Body of pancreas (tissue), 4 donors: Measurements from ENCODE around the gene MTCH2. TPM values are rescaled to one million over a fixed set of nuclear protein-coding genes. Genes with fewer than 3 reads are reported as not detected.
A peak's percentile ranks its signal among the peaks of the same experiment; 100 is the strongest.

Experiments
- ATAC-seq: fragments of 150-250 bp; one replicate; pipeline ENCODE4 v1.9.1; 2016
- DNase-seq, 4 donors: peaks; one replicate each; pipeline ENCODE4 v3.0.0-alpha.2; 2019
- H3K27ac ChIP-seq, 4 donors: fragments of 200-600 bp; sonication (generic); 1 replicate in 3 of 4; 2 replicates in 1 of 4; pipeline versions ENCODE4 v1.5.1 to v1.6.1; 2016 to 2019; ENCODE audit warnings: mild to moderate bottlenecking in 1 of 4, mixed read lengths in 1 of 4, moderate library complexity in 1 of 4
- H3K27me3 ChIP-seq, 2 donors: fragments of 200-600 bp; sonication (generic); one replicate each; pipeline ENCODE4 v1.6.0; 2016; ENCODE audit warnings: mild to moderate bottlenecking in 1 of 2
- H3K36me3 ChIP-seq, 2 donors: fragments of 200-600 bp; sonication (generic); replicated peaks in 1 of 2; 2 replicates each; pipeline ENCODE4 v1.5.1; 2016; ENCODE audit warnings: low read depth in 2 of 2; ENCODE audit not compliant: insufficient read depth in 1 of 2
- H3K4me1 ChIP-seq: fragments of 200-600 bp; sonication (generic); one replicate; pipeline ENCODE4 v1.6.0; 2016
- H3K4me3 ChIP-seq, 2 donors: fragments of 200-600 bp; sonication (generic); 1 replicate in 1 of 2; 2 replicates in 1 of 2; pipeline ENCODE4 v1.5.1; 2016 to 2019
- H3K9me3 ChIP-seq, 3 donors: fragments of 200-600 bp; sonication (generic); 1 replicate in 2 of 3; 2 replicates in 1 of 3; pipeline ENCODE4 v1.5.1; 2016
- POLR2A ChIP-seq, 3 donors: fragments of 450-650 bp; IDR thresholded peaks; one replicate each; pipeline ENCODE4 v1.6.1; 2016; ENCODE audit warnings: antibody characterized with exemption in 3 of 3, mild to moderate bottlenecking in 2 of 3
- WGBS, 2 donors: methylation state at CpG; one replicate each; pipeline ENCODE4 v1.1.5; 2017; 5-methylcytosine and 5-hydroxymethylcytosine counted together
- intact Hi-C: fragments of 100-400 bp; cut with DNase I; formaldehyde crosslinking; loops from one replicate; pipeline ENCODE4 v1.15.1; 2023
- total RNA-seq, 2 donors: library from RNA; depleted of rRNA; stranded (reverse); fragments of >200 nt; gene quantifications; one replicate each; pipeline ENCODE4 v1.1.0, GENCODE V29; 2016
- TF ChIP-seq, protein P1 (sequence below), 7 experiments: fragments of 450-650 bp in 4 of 7; fragments of 200-600 bp in 3 of 7; sonication (generic) in 3 of 7; IDR thresholded peaks; one replicate each; pipeline ENCODE4 v1.5.1; 2016 to 2019; ENCODE audit warnings: antibody characterized with exemption in 7 of 7

The MTCH2 gene
- total RNA-seq, 2 donors from 2014 or later = 15.5 to 21.0 TPM

DNA sequence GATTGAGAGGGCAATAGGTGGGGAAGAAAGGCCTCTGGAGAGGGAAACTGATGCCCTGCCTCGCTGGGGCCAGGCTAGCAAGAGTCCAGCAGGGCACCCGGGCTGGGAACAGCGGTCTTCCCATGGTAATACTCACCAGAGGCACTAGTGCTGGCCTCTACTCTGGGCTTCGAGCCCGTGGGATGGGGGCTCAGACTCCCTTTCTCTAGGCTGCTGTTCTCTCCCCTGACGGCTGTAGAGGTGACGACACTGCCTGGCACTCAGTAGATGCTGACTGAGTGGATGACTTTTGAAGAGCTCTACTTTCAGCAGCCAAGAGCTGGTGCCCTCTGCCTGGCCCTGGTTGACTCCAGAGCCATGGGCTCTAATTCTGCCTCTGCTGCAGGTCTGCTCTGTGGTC is 47.3 kb downstream of the MTCH2 start:
- ATAC-seq (no peak), DNase-seq (no peak)
- intact Hi-C loops = no loop called here
- H3K27me3 ChIP-seq = peaks cover 0 to 26% of the 10 kb centered on the region in 2 donors
- peaks cover 13% of the 10 kb centered on the region for H3K4me1 ChIP-seq
- no peak overlapping the region for H3K27ac ChIP-seq
- no peaks in the 10 kb centered on the region for H3K9me3 ChIP-seq
- no peaks in the 10 kb centered on the region for H3K36me3 ChIP-seq
- TF ChIP-seq, protein P1, sequence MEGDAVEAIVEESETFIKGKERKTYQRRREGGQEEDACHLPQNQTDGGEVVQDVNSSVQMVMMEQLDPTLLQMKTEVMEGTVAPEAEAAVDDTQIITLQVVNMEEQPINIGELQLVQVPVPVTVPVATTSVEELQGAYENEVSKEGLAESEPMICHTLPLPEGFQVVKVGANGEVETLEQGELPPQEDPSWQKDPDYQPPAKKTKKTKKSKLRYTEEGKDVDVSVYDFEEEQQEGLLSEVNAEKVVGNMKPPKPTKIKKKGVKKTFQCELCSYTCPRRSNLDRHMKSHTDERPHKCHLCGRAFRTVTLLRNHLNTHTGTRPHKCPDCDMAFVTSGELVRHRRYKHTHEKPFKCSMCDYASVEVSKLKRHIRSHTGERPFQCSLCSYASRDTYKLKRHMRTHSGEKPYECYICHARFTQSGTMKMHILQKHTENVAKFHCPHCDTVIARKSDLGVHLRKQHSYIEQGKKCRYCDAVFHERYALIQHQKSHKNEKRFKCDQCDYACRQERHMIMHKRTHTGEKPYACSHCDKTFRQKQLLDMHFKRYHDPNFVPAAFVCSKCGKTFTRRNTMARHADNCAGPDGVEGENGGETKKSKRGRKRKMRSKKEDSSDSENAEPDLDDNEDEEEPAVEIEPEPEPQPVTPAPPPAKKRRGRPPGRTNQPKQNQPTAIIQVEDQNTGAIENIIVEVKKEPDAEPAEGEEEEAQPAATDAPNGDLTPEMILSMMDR (IDR thresholded peaks at IDR 0.05) = no peak
- TF ChIP-seq POLR2A (IDR thresholded peaks at IDR 0.05) = no peak
- 48 to 61% methylated on average over 6 to 7 of the region's 7 CpGs for WGBS, 2 donors
- H3K4me3 ChIP-seq = no peak overlapping the region

DNA sequence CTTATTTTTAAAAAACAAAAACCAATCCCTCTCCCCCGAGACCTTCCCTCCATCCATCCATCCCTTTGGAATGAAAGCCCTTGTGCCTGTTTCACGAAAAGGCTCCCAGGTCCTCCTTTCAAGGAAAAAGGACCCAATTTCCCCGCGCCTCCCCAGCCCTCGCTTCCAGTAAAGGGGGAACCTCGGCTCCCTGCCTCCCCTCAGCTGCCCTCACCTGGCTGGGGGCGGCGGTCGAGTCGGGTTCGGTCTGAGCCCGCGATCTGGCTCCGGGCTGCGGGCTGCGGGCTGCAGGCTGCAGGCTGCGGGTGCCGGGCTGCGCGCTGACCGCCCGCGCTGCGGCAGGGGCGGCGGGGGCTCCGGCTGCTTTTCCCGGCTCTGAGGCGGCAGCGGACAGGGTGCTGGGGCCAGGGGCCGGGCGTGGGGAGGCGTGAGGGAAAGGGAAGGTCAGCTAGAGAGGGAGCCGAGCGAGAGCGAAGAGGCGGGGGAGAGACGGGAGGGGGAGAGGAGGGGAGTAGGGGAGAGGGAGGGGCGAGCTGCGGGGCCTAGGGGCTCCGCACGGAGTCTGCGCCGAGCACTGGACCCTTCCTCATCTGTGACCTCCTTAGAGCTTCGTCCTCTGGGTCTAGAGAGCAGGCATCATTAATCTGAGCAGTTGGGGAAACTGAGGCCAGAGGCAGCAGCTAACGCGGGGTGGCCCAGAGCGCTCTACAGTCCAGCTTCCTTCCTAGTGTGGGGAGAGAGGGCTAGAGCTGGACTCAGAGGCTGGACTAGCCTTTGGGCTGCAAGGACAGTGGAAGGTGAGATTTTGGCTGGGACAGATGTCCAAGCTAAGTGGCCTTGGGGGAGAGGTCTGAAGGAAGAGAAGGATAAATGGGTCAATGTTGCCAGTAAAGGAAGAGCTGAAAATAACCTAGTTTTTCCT is 48.2 kb downstream of the MTCH2 start, which contains the start of gene C1QTNF4:
C1QTNF4 (minus strand) TSS at position 478 of the 922 bp plus-strand sequence. CDS start 3,601 bp downstream, outside the sequence.
- whole genome bisulfite sequencing, 2 donors = 4 to 11% methylated on average over 22 to 32 of the region's 48 CpGs
- H3K4me1 ChIP-seq = peaks cover 13% of the 10 kb centered on the region
- intact Hi-C loops = no loop called here
- ATAC-seq = peak; percentile 28
- no peak within 1 kb of the TSS for H3K27ac ChIP-seq
- no peaks in the 10 kb centered on the region for H3K36me3 ChIP-seq
- no peaks in the 10 kb centered on the region for H3K9me3 ChIP-seq
- H3K4me3 ChIP-seq = no peak within 1 kb of the TSS
- peaks cover 0 to 29% of the 10 kb centered on the region in 2 donors for H3K27me3 ChIP-seq
- TF ChIP-seq, protein P1 (IDR thresholded peaks at IDR 0.05) = no peak
- no peak for TF ChIP-seq POLR2A (IDR thresholded peaks at IDR 0.05)
- DNase-seq = no peak

DNA sequence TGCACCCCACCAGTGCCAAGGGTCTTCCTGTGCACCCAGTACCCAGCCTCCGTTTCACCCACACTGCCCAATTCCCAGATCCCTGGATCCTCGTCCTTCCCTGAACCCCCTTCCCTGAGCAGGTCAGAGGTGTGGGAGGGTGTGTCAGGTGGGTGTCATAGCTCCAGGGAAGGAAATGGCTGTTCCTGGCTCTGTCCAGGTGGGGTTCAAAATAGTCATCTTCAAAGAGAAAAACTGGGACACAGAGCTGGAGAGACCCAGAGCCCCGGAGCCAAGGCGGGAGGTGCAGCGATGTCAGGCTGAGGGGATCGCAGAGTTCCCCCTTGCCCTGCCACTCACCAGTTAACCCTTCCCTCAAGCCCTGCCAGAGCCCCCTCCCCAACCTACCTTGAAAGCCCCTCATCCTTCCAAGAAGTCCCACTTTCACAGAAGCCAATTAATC is 48.8 kb downstream of the MTCH2 start:
- TF ChIP-seq, protein P1 (IDR thresholded peaks at IDR 0.05) = no peak
- no peak for TF ChIP-seq POLR2A (IDR thresholded peaks at IDR 0.05)
- 10 to 15% methylated on average over 6 of the region's 6 CpGs for WGBS, 2 donors
- Histone ChIP-seq H3K4me1 (peaks cover 13% of the 10 kb centered on the region), H3K27ac (no peak overlapping the region), H3K4me3 (no peak overlapping the region), H3K9me3 (no peaks in the 10 kb centered on the region), H3K27me3 (peaks cover 0 to 29% of the 10 kb centered on the region in 2 donors), H3K36me3 (no peaks in the 10 kb centered on the region)
- intact Hi-C loops = no loop called here
- ATAC-seq (peak; percentile 16), DNase-seq (no peak)

DNA sequence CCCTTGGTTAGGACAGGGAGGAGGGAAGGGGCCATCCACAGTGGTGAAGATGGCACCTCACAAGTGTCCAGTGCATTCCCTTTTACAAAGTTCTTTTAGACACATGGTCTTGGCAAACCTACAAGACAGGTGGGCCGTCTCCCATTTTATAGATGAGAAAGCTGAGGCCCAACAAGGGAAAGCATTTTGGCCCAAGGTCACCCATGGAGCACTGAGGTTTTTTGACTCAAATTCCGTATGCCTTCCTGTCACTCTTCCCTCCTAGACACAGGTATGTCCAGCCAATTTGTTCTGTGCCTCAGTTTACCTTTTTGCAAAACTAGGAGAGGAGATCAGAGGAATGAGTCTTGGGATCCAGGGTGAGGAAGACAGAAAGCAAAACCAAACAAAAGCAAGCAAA is 49.4 kb downstream of the MTCH2 start:
- no peak for DNase-seq
- no peak for TF ChIP-seq POLR2A (IDR thresholded peaks at IDR 0.05)
- TF ChIP-seq, protein P1 (IDR thresholded peaks at IDR 0.05) = no peak
- WGBS, 2 donors = 47 to 62% methylated on average over 2 of the region's 2 CpGs
- no peaks in the 10 kb centered on the region for H3K36me3 ChIP-seq
- ATAC-seq = no peak
- intact Hi-C loops = no loop called here
- H3K4me3 ChIP-seq = no peak overlapping the region
- no peak overlapping the region for H3K27ac ChIP-seq
- peaks cover 13% of the 10 kb centered on the region for H3K4me1 ChIP-seq
- H3K9me3 ChIP-seq = no peaks in the 10 kb centered on the region
- H3K27me3 ChIP-seq = peaks cover 0 to 29% of the 10 kb centered on the region in 2 donors
